ENCODE data around the gene TTC1.

The TTC1 gene

DNA sequence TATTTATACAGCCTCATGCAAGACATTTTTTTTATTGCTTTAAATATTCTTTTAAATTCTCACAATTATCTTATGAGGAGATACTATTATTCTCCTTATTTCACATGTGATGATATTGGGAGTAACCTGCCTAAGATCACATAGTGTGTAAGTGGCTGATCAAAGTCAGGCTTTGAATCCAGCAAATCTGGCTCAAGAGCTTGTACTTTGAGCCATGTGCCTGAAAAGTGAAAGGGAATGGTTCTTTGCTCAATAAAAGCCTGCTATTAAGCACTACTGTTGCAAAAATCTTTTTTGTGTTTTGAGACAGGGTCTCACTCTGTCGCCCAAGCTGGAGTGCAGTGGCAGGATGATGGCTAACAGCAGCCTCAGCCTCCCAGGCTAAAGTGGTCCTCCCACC lies 75.2 kb downstream of the TTC1 start:
- DNase-seq (ENCODE audit: low read depth, low spot score), result no peak

GRCh38 chr5:160087199-160087598 lies 78.3 kb downstream of the TTC1 start:
- no peak for DNase-seq (ENCODE audit: low read depth, low spot score)

DNA sequence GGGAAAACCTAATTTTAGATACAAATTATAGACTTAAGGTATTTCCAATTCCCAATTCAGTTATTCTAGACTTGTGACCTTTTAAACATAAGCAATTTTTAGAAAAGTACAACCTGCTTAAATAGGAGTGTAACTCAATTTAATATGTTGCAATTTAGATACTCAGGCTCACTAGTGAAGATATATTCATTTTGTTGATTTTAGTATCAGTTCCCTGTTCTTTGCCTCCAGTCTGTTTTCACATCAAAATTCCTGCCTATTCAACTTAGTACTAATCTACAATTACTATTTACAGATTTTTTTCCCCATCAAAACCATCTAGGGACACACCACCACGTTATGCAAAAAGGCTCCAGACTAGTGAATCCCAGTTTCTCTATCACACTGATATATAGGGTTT lies 79.9 kb downstream of the TTC1 start:
- no peak for DNase-seq (ENCODE audit: low read depth, low spot score)

- DNase-seq (ENCODE audit: low read depth, low spot score), result no peak
Observed at GRCh38 chr5:160089531-160089930, 80.6 kb downstream of the TTC1 start.

- no peak for DNase-seq (ENCODE audit: low read depth, low spot score)
Observed at GRCh38 chr5:160090059-160090458, 81.1 kb downstream of the TTC1 start.

GRCh38 chr5:160092514-160092913 lies 83.6 kb downstream of the TTC1 start:
- DNase-seq (ENCODE audit: low read depth, low spot score), result no peak

GRCh38 chr5:160092960-160093707 lies 84.2 kb downstream of the TTC1 start:
- DNase-seq (ENCODE audit: low read depth, low spot score), result no peak

DNA sequence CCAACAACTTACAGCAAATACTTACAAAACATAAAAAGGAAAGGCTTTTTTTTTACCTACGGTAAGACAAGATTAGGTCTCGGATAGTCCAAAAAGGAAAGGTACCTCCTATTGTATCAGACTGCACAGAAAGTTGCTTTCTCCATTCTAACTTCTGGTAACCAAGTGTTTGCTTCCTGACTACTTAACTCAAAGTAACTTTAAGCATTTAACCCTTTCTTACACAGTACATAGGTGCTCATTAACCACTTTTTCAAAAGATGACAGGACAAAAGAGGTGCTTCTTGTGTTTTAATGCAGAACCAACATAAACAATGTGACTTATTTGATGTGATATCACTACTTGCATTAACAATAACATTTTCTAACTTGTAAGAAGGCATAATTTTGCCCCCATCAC lies 87.2 kb downstream of the TTC1 start:
- no peak for DNase-seq (ENCODE audit: low read depth, low spot score)

- DNase-seq (ENCODE audit: low read depth, low spot score), result no peak
Observed at GRCh38 chr5:160097991-160098390, 89.1 kb downstream of the TTC1 start.

DNA sequence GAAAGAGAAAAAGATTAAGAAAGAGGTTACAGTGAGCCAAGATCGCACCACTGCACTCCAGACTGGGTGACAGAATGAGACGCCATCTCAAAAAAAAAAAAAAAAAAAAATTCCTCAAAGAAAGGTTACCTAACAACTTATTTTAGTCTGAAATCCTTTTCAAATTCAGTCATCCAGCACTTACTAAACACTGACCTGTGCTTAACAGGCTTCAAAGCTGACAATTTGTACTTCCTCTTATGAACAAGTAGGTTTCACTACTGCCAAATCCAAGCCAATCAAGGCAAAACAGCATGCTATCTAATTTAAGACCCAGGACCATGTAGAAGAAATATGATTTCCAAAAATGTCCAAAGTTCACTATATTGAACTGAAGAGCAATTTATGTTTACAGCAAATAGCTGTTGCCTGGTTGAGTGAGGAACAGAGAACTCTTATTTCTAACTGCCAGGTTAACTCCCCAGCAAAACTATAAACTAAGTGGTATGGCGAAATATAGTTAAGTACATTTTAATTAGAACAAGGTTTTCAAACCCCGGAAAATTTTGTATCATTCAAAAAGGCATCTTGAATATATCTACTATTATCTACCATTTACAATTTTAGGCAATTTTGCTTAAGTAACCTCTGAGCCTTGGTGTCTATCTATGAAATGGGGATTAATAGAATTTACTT lies 96.9 kb downstream of the TTC1 start:
- DNase-seq (ENCODE audit: low read depth, low spot score), result no peak

- no peak for DNase-seq (ENCODE audit: low read depth, low spot score)
Observed at GRCh38 chr5:160108124-160108523, 99.2 kb downstream of the TTC1 start.
